ENCODE data around the gene COL25A1. TPM values are rescaled to one million over a fixed set of nuclear protein-coding genes. Genes with fewer than 3 reads are reported as not detected.

The COL25A1 gene
- total and polyA plus RNA-seq, 2 donors (not counting 3 experiments of a cell fraction or from before 2014, with no cell fraction given) = 0.21 to 3.5 TPM

DNA sequence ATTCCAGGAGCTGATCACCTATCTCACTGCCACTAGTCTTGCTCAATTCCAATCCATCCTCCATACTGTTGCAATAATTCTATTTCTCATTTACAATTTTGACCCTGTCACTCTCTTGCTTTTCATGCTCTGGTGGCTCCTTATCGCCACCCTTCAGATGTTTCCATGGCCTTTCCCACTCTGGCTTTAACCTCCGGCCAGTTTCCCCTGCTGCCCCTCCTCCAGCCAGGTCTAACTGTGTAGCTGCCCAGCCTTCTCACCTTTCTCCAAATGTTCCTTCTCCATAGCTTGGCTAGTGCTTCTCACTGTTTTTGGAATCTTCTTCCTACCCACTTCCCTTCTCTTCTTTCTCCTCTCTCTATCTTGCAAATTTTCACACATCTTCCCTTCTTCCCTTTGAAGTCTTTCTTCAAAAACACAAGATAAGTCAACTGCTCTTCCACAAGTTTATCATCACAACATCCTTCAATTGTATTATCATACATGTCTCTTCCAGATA, 153.8 kb downstream of the COL25A1 start:
- no TSS peak for BruUV-seq (replicated peaks)
- POLR2A ChIA-PET = no interaction called here
- H3K9me3 ChIP-seq (replicated peaks; ENCODE audit: control insufficient read depth, insufficient read depth, low read length) = no peaks in the 10 kb centered on the region
- peaks cover 0 to 2% of the 10 kb centered on the region in 2 experiments for H3K27me3 ChIP-seq (ENCODE audit: control insufficient read depth in 2 of 2, insufficient read depth in 2 of 2, low read length in 2 of 2)
- no peak overlapping the region for H2AFZ ChIP-seq (ENCODE audit: low read depth, low read length)
- H3K79me2 ChIP-seq (ENCODE audit: control insufficient read depth, insufficient read depth, low read length) = no peaks in the 10 kb centered on the region
- no peak overlapping the region for H3K4me3 ChIP-seq (replicated peaks in 1 of 3; ENCODE audit: insufficient read depth in 1 of 3, low read depth in 1 of 3, low read length in 3 of 3)
- FAIRE-seq (no peak), DNase-seq (ENCODE audit: low read depth, low spot score) (no peak)
- H3K9me1 ChIP-seq (replicated peaks; ENCODE audit: control insufficient read depth, extremely low read depth, insufficient read depth, low read length) = no peaks in the 10 kb centered on the region
- no peaks in the 10 kb centered on the region for H3K4me1 ChIP-seq (ENCODE audit: control insufficient read depth, extremely low read depth, insufficient read depth, low read length)
- TF ChIP-seq MAX (IDR thresholded peaks at IDR 0.05; ENCODE audit: insufficient read depth, insufficient read length) = no peak
- no peak for TF ChIP-seq POLR2AphosphoS5 (IDR thresholded peaks at IDR 0.05; ENCODE audit: insufficient read depth, low read depth, low read length)
- no peak for TF ChIP-seq MYC (IDR thresholded peaks at IDR 0.05; ENCODE audit: low read depth, low read length)
- no peaks in the 10 kb centered on the region for H4K20me1 ChIP-seq (replicated peaks; ENCODE audit: control insufficient read depth, extremely low read depth, insufficient read depth, low read length)
- dilution Hi-C loops (cut with MboI; ENCODE audit: extremely low pct_ligation_motif_present, low sequenced_read_pairs) = no loop called here
- H3K4me2 ChIP-seq (ENCODE audit: insufficient read depth, low read length) = no peak overlapping the region
- H3K9ac ChIP-seq (replicated peaks; ENCODE audit: extremely low read depth, insufficient read depth, low read length) = no peak overlapping the region
- H3K27ac ChIP-seq (ENCODE audit: insufficient read depth, low read depth, low read length) = no peak overlapping the region
- CTCF ChIA-PET = no interaction called here
- H3K36me3 ChIP-seq (ENCODE audit: control insufficient read depth in 2 of 2, extremely low read depth in 1 of 2, insufficient read depth in 2 of 2, low read length in 2 of 2) = no peaks in the 10 kb centered on the region
- intact Hi-C loops (cut with micrococcal nuclease) = no loop called here

DNA sequence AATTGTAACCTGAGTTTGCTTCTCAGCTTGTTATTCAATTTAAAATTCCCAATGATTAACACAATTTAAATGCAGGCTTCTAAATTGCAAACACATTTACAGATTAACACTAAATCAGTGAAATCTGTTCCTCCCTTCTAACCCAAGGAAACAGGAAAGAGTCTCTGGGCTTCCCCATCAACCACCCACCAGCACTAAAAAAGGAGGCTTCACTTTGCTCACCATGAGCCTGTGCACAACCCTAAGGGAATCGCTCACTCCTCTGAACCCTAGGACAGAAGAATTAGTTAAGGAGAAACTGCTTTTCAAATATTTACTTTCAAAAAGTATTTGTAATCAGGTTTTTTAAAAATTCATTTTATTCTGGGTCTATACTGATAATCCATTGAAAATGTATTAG, 155.3 kb downstream of the COL25A1 start:
- Histone ChIP-seq H3K9ac (replicated peaks; ENCODE audit: extremely low read depth, insufficient read depth, low read length) (no peak overlapping the region), H3K27ac (ENCODE audit: insufficient read depth, low read depth, low read length) (no peak overlapping the region), H3K4me2 (ENCODE audit: insufficient read depth, low read length) (no peak overlapping the region), H3K4me1 (ENCODE audit: control insufficient read depth, extremely low read depth, insufficient read depth, low read length) (no peaks in the 10 kb centered on the region), H3K9me1 (replicated peaks; ENCODE audit: control insufficient read depth, extremely low read depth, insufficient read depth, low read length) (no peaks in the 10 kb centered on the region), H3K9me3 (replicated peaks; ENCODE audit: control insufficient read depth, insufficient read depth, low read length) (no peaks in the 10 kb centered on the region), H3K79me2 (ENCODE audit: control insufficient read depth, insufficient read depth, low read length) (no peaks in the 10 kb centered on the region), H3K27me3 (ENCODE audit: control insufficient read depth in 2 of 2, insufficient read depth in 2 of 2, low read length in 2 of 2) (peaks cover 0 to 2% of the 10 kb centered on the region in 2 experiments), H4K20me1 (replicated peaks; ENCODE audit: control insufficient read depth, extremely low read depth, insufficient read depth, low read length) (no peaks in the 10 kb centered on the region), H3K4me3 (replicated peaks in 1 of 3; ENCODE audit: insufficient read depth in 1 of 3, low read depth in 1 of 3, low read length in 3 of 3) (no peak overlapping the region), H3K36me3 (ENCODE audit: control insufficient read depth in 2 of 2, extremely low read depth in 1 of 2, insufficient read depth in 2 of 2, low read length in 2 of 2) (no peaks in the 10 kb centered on the region), H2AFZ (ENCODE audit: low read depth, low read length) (no peak overlapping the region)
- no TSS peak for BruUV-seq (replicated peaks)
- DNase-seq (ENCODE audit: low read depth, low spot score) = no peak
- intact Hi-C loops (cut with micrococcal nuclease) = no loop called here
- CTCF ChIA-PET = no interaction called here
- TF ChIP-seq GATA2 (IDR thresholded peaks at IDR 0.05; ENCODE audit: insufficient read depth, insufficient read length, low read depth, low read length) (no peak), MYC (IDR thresholded peaks at IDR 0.05; ENCODE audit: low read depth, low read length) (no peak), FOS (IDR thresholded peaks at IDR 0.05; ENCODE audit: borderline replicate concordance, insufficient read depth, low read length) (no peak), EZH2 (IDR thresholded peaks at IDR 0.05; ENCODE audit: borderline replicate concordance, low read depth, low read length, severe bottlenecking) (no peak), MAX (IDR thresholded peaks at IDR 0.05; ENCODE audit: insufficient read depth, insufficient read length) (no peak), CTCF (IDR thresholded peaks at IDR 0.05; ENCODE audit: extremely low read depth in 1 of 2, insufficient read depth in 1 of 2, low read depth in 1 of 2, low read length in 2 of 2) (no peak), POLR2AphosphoS5 (IDR thresholded peaks at IDR 0.05; ENCODE audit: insufficient read depth, low read depth, low read length) (no peak), JUN (IDR thresholded peaks at IDR 0.05; ENCODE audit: borderline replicate concordance, insufficient read depth, insufficient read length, low read depth) (no peak), POLR2A (IDR thresholded peaks at IDR 0.05; ENCODE audit: low read depth, low read length) (no peak)
- no peak for FAIRE-seq
- POLR2A ChIA-PET = no interaction called here
- dilution Hi-C loops (cut with MboI; ENCODE audit: extremely low pct_ligation_motif_present, low sequenced_read_pairs) = no loop called here
